Activated CD8-positive, alpha-beta memory T cell treated with anti-CD3 and anti-CD28 coated beads, Interleukin-2, amount 50 U/mL, for 4 hours (primary cell): ENCODE data around the gene CDK11A.
"Not testable (repeated sequence)": the region's sequence is repeated elsewhere in the genome, so short reads cannot be mapped to it uniquely, and the experiment has no call there.

Experiments
- DNase-seq: peaks from one replicate; pipeline ENCODE4 v3.0.0-alpha.2; 2020

CDK11A gene

GRCh38 chr1:1715109-1715883, 8.9 kb downstream of the CDK11A start:
- DNase-seq = not testable (repeated sequence)

DNA sequence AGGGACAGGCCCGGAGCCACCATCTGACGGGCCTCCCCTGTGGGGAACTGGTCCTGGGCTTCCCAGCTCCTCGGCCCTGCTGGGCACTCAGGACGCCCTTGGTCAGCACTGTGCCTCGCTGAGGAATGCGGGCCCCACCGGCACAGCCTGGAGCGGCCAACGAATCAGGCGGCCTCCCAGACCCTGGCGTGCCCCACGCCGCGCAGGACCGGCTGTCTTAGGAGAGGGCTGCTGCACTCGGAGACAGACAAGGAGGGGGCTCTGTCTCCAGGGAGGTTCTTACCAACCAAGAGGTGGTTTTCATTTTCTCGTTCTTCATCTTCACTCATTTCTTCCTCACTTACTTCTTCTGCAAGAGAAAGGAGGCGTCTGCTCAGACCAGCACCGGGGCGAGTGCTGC, 16.3 kb downstream of the CDK11A start:
- DNase-seq = not testable (repeated sequence)

- DNase-seq = not testable (repeated sequence)
Measured at GRCh38 chr1:1707241-1707640, 16.9 kb downstream of the CDK11A start.

GRCh38 chr1:1705623-1706022, 18.5 kb downstream of the CDK11A start:
- not testable (repeated sequence) for DNase-seq

- DNase-seq = not testable (repeated sequence)
Measured at GRCh38 chr1:1704284-1704957, 19.7 kb downstream of the CDK11A start.

DNA sequence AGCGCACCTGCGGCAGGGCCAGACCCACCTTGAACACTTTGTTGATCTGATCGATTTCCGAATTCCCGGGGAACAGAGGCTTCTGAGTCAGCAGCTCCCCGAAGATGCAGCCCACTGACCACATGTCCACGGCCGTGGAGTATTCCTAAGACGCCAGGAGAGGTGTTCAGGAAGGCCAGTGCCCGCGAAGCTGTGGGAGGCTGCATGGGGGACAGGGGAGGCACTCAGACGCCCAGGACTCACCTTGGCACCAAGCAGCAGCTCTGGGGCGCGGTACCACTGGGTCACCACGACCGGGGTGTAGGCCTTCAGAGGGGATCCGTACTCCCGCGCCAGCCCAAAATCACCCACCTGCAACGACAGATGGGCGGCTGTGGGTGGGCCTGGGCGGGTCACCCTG, 20.4 kb downstream of the CDK11A start:
- DNase-seq = no peak

DNA sequence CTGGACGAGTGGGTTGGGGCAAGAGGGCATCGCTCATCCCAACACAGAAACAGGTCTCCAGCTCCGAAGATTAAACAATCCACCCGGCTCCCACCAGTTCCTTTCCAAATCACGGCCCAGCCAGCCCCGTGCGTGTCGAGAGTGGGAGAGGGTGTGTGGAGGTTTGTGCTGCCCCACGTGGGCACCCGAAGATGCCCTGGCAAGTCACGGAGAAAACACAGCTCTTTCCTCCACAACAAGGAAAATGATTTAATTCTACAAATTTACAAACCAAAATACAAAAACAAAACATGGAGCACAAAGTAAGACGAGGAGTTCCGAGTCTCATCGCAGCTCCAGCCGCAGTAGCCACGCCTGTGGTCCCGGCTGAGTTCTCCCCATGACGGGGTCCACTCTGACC, 21.7 kb downstream of the CDK11A start:
- DNase-seq = not testable (repeated sequence)

DNA sequence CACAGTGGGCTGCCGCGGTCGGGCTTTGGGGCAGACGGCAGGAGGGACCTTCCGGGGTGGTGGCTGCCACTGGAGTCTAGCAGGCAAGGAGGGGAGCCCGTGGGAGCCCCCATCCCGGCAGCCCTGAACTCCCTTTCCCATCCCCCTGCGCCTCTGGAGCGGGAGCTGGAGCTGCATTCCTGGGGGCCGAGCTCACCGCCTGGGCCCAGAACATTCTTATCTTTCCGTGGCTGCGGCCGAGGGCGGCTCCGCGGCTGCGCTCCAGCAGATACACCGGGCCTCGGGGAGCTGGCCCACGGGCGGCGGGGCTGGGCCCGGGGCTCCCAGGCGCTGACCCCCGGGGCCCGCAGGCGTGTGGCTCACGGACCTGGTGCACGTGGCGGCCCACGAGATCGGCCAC, 23.6 kb downstream of the CDK11A start:
- DNase-seq = not testable (repeated sequence)

DNA sequence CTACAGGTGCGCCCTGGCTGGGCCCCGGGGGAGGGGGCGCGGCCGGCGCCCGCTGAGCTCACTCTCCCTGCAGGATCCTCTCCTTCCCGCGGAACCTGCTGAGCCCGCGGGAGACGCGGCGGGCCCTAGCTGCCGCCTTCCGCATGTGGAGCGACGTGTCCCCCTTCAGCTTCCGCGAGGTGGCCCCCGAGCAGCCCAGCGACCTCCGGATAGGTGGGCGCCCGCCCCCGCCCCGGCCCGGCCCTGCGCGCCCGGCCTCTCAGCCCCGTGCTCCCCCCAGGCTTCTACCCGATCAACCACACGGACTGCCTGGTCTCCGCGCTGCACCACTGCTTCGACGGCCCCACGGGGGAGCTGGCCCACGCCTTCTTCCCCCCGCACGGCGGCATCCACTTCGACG, 24.1 kb downstream of the CDK11A start:
- DNase-seq = not testable (repeated sequence)

GRCh38 chr1:1699061-1699460, 25.1 kb downstream of the CDK11A start:
- not testable (repeated sequence) for DNase-seq

DNA sequence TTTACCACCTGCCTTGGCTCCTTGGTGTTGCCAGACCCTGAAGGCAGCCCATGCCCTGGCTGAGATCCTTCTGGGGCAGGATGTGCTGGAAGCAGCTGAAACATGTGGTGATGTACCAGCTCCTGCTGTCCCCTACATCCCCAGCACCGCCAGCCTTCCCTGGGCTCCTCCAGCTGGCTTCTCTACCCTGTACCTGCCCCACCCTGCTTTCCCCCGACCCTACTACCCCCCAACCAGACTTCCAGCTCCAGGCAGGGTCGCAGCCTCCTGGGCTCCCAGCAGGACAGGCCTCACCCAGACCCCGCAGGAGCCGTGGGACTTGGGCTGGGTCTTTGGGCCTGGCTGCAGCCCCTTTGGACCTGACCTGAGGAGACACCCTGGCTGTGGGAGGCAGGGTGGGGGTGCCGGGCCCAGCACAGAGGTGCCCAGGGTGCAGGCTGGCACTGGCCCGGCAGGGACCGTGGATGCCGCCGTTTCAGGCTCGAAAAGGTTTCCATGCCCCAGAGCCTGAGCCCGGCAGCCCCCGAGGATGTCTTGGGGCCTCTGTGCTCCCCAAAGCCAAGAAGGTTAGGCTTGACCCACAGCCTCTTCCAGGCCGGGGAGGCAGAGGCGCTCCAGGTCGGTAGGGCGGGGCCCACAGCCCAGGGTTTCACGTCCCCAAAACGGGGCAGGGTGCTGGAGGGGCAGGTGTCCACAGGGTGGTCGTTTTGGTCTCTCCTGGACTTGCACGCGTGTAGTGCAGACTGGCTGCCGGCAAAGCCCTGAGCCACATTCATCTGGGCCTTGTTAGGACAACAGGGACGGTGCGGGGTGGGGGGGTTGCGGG, 26.6 kb downstream of the CDK11A start:
- not testable (repeated sequence) for DNase-seq

- peak; percentile 1 for DNase-seq
Measured at GRCh38 chr1:1696431-1697357, 27.5 kb downstream of the CDK11A start.

GRCh38 chr1:1692714-1693647, 31.2 kb downstream of the CDK11A start, which contains the start of gene SLC35E2B:
Gene SLC35E2B, minus strand, starts transcription at chr1:1692795. Its CDS starts 16,096 bp downstream, at chr1:1676699.
- DNase-seq = peak; percentile 96

DNA sequence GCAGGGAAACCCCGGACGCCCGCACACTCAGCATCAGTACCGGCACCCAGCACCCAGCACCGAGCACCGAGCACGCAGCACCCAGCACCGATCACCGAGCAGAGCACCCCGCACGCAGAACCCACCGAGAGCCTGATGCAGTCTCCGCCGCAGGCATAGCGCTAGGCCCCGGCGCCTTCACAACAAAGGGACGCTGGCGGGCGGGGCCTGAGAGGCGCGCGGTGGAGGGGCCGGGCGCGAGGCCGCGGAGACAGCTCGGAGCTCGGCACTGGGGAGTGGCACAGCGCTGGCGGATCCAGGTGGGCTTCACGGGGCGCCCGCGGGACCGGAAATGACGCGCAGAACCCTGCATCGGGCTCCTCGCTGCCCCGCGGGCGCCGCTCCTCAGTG, 31.8 kb downstream of the CDK11A start:
- peak; percentile 82 for DNase-seq

GRCh38 chr1:1691443-1691842, 32.7 kb downstream of the CDK11A start:
- DNase-seq = not testable (repeated sequence)

GRCh38 chr1:1689526-1689925, 34.6 kb downstream of the CDK11A start:
- not testable (repeated sequence) for DNase-seq

DNA sequence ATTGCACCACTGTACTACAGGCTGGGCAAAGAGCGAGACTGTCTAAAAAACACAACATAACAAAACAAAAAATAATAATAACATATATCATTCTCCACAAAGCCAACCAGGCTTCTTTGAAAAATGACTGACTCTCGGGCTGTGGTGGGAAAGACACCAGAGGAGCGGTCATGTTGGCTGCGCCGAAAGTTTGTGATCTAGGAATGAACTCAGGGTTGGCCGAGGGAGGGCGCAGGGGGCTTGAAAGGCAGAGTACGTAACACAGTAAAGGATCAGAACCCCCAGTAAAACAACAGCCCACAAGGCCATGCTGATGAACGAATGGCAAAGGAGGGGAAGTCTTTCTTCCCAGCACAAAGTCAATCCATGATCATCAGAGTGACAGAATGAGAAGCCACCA, 36.3 kb downstream of the CDK11A start:
- no peak for DNase-seq

DNA sequence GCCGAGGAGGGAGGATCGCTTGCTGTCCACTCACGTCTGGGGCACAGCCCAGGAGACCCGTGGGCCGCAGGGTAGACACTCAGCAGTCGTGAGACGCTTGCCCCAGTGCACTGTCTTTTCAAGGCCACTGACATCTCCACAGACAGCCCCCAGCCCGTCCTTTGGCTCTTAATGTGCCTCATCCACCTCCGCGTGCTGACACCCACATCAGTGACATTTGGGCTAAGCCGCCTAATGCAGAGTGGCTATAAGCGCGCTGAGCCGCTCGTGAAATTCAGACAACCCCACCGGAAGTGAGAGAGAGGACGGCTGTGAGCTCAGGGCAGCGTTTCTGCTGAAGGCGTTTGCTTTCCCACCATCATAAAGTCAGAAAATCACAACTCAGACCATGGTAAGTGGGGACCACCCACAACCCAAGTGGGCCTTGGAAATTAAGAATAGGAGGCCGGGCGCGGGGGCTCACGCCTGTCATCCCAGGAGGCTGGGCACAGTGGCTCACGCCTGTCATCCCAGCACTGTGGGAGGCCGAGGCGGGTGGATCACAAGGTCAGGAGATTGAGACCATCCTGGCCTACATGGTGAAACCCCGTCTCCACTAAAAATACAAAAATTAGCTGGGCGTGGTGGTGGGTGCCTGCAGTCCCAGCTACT, 40.0 kb downstream of the CDK11A start:
- no peak for DNase-seq

DNA sequence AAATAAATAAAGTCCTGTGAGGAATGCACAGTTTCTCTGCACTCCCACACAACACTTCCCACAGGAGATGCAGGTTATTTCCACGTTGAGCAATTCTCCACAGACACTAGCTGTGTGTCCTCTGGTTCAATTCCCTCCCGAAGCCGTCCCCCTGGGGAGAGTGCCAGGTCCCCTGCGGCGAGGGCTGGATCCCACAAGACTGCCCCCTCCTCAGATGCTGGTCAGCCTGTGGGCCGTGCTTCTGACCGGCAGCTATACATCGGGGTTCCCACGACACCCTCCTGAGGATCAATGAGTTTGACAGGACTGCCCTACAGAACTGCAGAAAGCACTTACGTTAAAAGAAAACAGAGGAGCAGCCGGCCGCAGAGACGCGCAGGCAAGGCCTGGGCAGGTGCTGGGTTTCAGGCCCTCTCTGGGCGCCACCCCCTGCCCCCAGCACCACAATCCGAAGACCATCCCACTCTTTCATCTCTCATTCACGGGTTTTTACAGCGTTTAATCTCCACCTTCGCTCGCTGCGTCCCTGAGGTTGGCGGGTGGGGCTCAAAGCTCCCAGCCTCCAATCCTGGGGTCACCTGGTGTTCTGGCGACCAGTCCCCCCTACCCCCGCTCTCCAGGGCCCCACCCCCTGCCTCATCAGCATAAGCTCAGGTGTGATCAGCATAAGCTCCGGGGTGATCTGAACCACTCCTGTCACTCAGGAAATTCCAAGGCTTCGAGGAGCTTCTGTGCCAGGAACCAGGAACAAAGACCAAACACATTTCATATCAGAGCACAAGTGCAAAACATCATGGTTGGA, 40.9 kb downstream of the CDK11A start:
- no peak for DNase-seq

- no peak for DNase-seq
Measured at GRCh38 chr1:1680912-1681273, 43.3 kb downstream of the CDK11A start.
